Fibroblast of lung (primary cell): ENCODE data around the gene JARID2. TPM values are rescaled to one million over a fixed set of nuclear protein-coding genes. Genes with fewer than 3 reads are reported as not detected.

Experiments used
- DNase-seq, 2 donors: peaks; one replicate each; pipeline versions ENCODE4 v3.0.0 to v3.0.0-alpha.2; 2010; ENCODE audit warnings: low read depth in 2 of 2
- H2AFZ ChIP-seq: 2 replicates; pipeline ENCODE4 v1.5.1; 2012; ENCODE audit warnings: low read length, control low read depth, inconsistent platforms
- H3K27ac ChIP-seq: 2 replicates; pipeline ENCODE4 v1.5.1; 2011; ENCODE audit warnings: low read length, control low read depth; ENCODE audit not compliant: insufficient read depth
- H3K27me3 ChIP-seq: 2 replicates; pipeline ENCODE4 v1.5.1; 2011; ENCODE audit warnings: mild to moderate bottlenecking, low read length; ENCODE audit not compliant: control insufficient read depth, insufficient read depth
- H3K36me3 ChIP-seq: 2 replicates; pipeline ENCODE4 v1.5.1; 2011; ENCODE audit warnings: low read length; ENCODE audit not compliant: control insufficient read depth, insufficient read depth
- H3K4me1 ChIP-seq: 2 replicates; pipeline ENCODE4 v1.5.1; 2011; ENCODE audit warnings: low read length; ENCODE audit not compliant: control insufficient read depth, insufficient read depth; ENCODE audit errors: extremely low read depth
- H3K4me2 ChIP-seq: 2 replicates; pipeline ENCODE4 v1.5.1; 2011; ENCODE audit warnings: low read length, control low read depth; ENCODE audit not compliant: insufficient read depth; ENCODE audit errors: extremely low read depth
- H3K4me3 ChIP-seq, 4 experiments: fragments of 200-600 bp in 1 of 4; sonication (generic) in 1 of 4; replicated peaks in 1 of 4; 2 replicates each; pipeline ENCODE4 v1.5.1; 2011 to 2016; ENCODE audit warnings: low read length in 4 of 4, low read depth in 3 of 4, mild to moderate bottlenecking in 3 of 4, control low read depth in 2 of 4, inconsistent platforms in 1 of 4, mixed read lengths in 1 of 4; ENCODE audit not compliant: insufficient read depth in 1 of 4; ENCODE audit errors: control extremely low read depth in 1 of 4
- H3K79me2 ChIP-seq: 2 replicates; pipeline ENCODE4 v1.5.1; 2012; ENCODE audit warnings: mild to moderate bottlenecking, low read length, inconsistent platforms; ENCODE audit not compliant: control insufficient read depth, insufficient read depth
- H3K9ac ChIP-seq: 2 replicates; pipeline ENCODE4 v1.5.1; 2011; ENCODE audit warnings: mild to moderate bottlenecking, low read length, control low read depth; ENCODE audit not compliant: insufficient read depth
- H3K9me3 ChIP-seq: 2 replicates; pipeline ENCODE4 v1.5.1; 2012; ENCODE audit warnings: low read depth, low read length; ENCODE audit not compliant: control insufficient read depth, insufficient read depth
- H4K20me1 ChIP-seq: 2 replicates; pipeline ENCODE4 v1.5.1; 2011; ENCODE audit warnings: low read length; ENCODE audit not compliant: control insufficient read depth, insufficient read depth; ENCODE audit errors: extremely low read depth
- CTCF ChIP-seq, 2 donors: IDR thresholded peaks in 1 of 2; conservative IDR thresholded peaks in 1 of 2; 1 replicate in 1 of 2; 2 replicates in 1 of 2; pipeline ENCODE4 v1.5.1; 2011 to 2012; ENCODE audit warnings: low read length in 2 of 2, control low read depth in 1 of 2, inconsistent platforms in 1 of 2, low read depth in 1 of 2, mild to moderate bottlenecking in 1 of 2
- EZH2 ChIP-seq: IDR thresholded peaks from 2 replicates; pipeline ENCODE4 v1.5.1; 2012; ENCODE audit warnings: low read length, control low read depth, mild to moderate bottlenecking; ENCODE audit errors: missing control alignments
- polyA plus RNA-seq, 2 donors: library from polyadenylated mRNA; depleted of rRNA in 1 of 2; stranded (reverse) in 1 of 2; unstranded in 1 of 2; fragments of >200 nt; gene quantifications; 2 replicates each; pipeline ENCODE4 v1.2.1, GENCODE V29; 2011 to 2012; ENCODE audit warnings: missing spikeins in 1 of 2
- total RNA-seq: library from RNA; depleted of rRNA; stranded (reverse); fragments of >200 nt; gene quantifications from 2 replicates; pipeline ENCODE4 v1.2.1, GENCODE V29; 2014

Gene JARID2
- total and polyA plus RNA-seq, 2 donors (not counting 1 experiment from before 2014, with no cell fraction given) = 5.0 to 8.2 TPM

DNA sequence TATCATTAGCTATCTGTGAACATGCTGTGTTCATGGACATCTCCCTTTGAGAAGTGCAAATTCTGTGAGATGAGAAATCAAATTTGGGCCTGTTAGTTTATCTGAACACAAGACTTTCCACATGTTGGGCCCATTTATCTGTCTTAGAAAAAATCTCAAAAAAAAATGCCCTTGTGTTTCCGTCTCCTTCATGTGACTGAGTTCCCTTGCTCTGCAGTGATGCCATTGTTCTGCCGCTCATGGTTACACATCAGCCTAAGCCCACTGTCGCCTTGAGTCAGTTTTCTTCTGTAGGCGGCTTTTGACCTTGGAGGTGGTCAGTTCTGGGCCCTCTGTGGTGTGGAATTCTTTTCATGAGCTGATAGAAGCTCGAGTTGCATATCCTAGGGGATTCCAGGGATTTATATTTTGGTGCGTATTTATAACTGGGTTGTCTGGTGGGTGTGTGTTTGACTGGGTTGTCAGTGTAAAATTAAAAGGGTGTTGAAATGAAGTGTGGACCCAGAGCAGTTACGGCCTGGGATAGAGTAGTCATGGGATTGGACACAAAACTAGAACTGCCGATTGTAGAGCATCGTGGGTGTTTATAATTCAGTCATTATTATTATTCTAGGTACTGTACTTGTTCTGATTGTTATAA lies 156.7 kb downstream of the JARID2 start:
- Histone ChIP-seq H3K4me2 (no peak overlapping the region), H4K20me1 (no peaks in the 10 kb centered on the region), H3K9me3 (no peaks in the 10 kb centered on the region), H2AFZ (no peak overlapping the region), H3K4me1 (peaks cover 4% of the 10 kb centered on the region), H3K9ac (no peak overlapping the region), H3K4me3 (no peak overlapping the region), H3K36me3 (no peaks in the 10 kb centered on the region), H3K27me3 (no peaks in the 10 kb centered on the region), H3K27ac (no peak overlapping the region), H3K79me2 (no peaks in the 10 kb centered on the region)
- DNase-seq = no peak
- TF ChIP-seq CTCF (conservative IDR thresholded peaks at IDR 0.05 in 1 of 2, IDR thresholded peaks at IDR 0.05 in 1 of 2; ENCODE audit: low read depth in 1 of 2, low read length in 2 of 2) (no peak), EZH2 (no peak)

GRCh38 chr6:15403094-15403755 lies 157.4 kb downstream of the JARID2 start:
- no peak overlapping the region for H3K9ac ChIP-seq
- H3K79me2 ChIP-seq = no peaks in the 10 kb centered on the region
- no peak overlapping the region for H3K27ac ChIP-seq
- peaks cover 4% of the 10 kb centered on the region for H3K4me1 ChIP-seq
- no peaks in the 10 kb centered on the region for H3K9me3 ChIP-seq
- H2AFZ ChIP-seq = no peak overlapping the region
- no peaks in the 10 kb centered on the region for H3K36me3 ChIP-seq
- no peak overlapping the region for H3K4me3 ChIP-seq
- no peak for DNase-seq
- H3K27me3 ChIP-seq = no peaks in the 10 kb centered on the region
- H4K20me1 ChIP-seq = no peaks in the 10 kb centered on the region
- no peak overlapping the region for H3K4me2 ChIP-seq
- TF ChIP-seq EZH2 (no peak), CTCF (conservative IDR thresholded peaks at IDR 0.05 in 1 of 2, IDR thresholded peaks at IDR 0.05 in 1 of 2; ENCODE audit: low read depth in 1 of 2, low read length in 2 of 2) (no peak)

DNA sequence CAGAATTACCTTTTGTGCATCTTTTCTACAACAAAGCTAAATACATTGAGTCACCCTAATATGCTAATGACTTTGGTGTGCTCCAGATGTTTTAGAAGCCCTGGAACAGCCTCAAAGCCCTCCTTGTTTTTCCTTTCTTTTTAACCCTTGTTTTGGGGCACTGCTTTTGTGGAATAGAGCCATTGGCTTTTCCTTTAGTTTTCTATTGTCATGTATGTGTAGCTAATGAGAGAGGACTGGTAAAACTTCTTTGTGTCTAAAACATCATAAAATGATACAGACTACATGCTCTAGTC lies 158.8 kb downstream of the JARID2 start:
- Histone ChIP-seq H2AFZ (no peak overlapping the region), H3K79me2 (no peaks in the 10 kb centered on the region), H4K20me1 (no peaks in the 10 kb centered on the region), H3K27ac (no peak overlapping the region), H3K9ac (no peak overlapping the region), H3K9me3 (no peaks in the 10 kb centered on the region), H3K4me1 (peaks cover 3% of the 10 kb centered on the region), H3K4me3 (no peak overlapping the region), H3K36me3 (no peaks in the 10 kb centered on the region), H3K27me3 (no peaks in the 10 kb centered on the region), H3K4me2 (no peak overlapping the region)
- TF ChIP-seq EZH2 (no peak), CTCF (conservative IDR thresholded peaks at IDR 0.05 in 1 of 2, IDR thresholded peaks at IDR 0.05 in 1 of 2; ENCODE audit: low read depth in 1 of 2, low read length in 2 of 2) (no peak)
- no peak for DNase-seq
